OCI-LY7 (cell line): ENCODE measurements around the gene CMTM4. TPM values are rescaled to one million over a fixed set of nuclear protein-coding genes. Genes with fewer than 3 reads are reported as not detected.

Source experiments
- BruUV-seq: library from RNA; stranded (reverse); fragments of 400-500 nt; replicated peaks from 2 replicates; lab custom pipeline; 2021; lab: Mats Ljungman, UMichigan
- CTCF ChIA-PET: fragments of 300-600 bp; sonication (Branson Sonifier 250); formaldehyde crosslinking; loops from one replicate; lab custom pipeline; 2022; ENCODE audit warnings: antibody characterized with exemption; ENCODE audit not compliant: unreplicated experiment; lab: Charles Lee
- POLR2A ChIA-PET: fragments of 300-600 bp; sonication (Branson Sonifier 250); formaldehyde crosslinking; loops from one replicate; lab custom pipeline; 2022; ENCODE audit warnings: antibody characterized with exemption; lab: Charles Lee
- DNase-seq: peaks from one replicate; pipeline ENCODE4 v3.0.0-alpha.2; 2015; ENCODE audit warnings: low spot score
- H2AFZ ChIP-seq: fragments of 200-600 bp; sonication (generic), shearing (Covaris generic); 2 replicates; pipeline ENCODE4 v1.6.1; 2014; ENCODE audit warnings: mild to moderate bottlenecking, antibody characterized with exemption, low read length, moderate library complexity
- H3K27ac ChIP-seq: fragments of 200-600 bp; sonication (generic); 2 replicates; pipeline ENCODE4 v1.5.1; 2014; ENCODE audit warnings: mixed run types, low read depth, mild to moderate bottlenecking, moderate library complexity, low read length, inconsistent platforms; ENCODE audit not compliant: poor library complexity, severe bottlenecking
- H3K36me3 ChIP-seq: fragments of 200-600 bp; sonication (generic); 2 replicates; pipeline ENCODE4 v1.6.1; 2014; ENCODE audit warnings: mild to moderate bottlenecking, antibody characterized with exemption, low read length, moderate library complexity, mixed read lengths; ENCODE audit not compliant: insufficient read depth
- H3K4me1 ChIP-seq: fragments of 200-600 bp; sonication (generic); 2 replicates; pipeline ENCODE4 v1.5.1; 2014; ENCODE audit warnings: mild to moderate bottlenecking, low read length; ENCODE audit not compliant: insufficient read depth, poor library complexity, severe bottlenecking
- H3K4me2 ChIP-seq: fragments of 200-600 bp; sonication (generic); 2 replicates; pipeline ENCODE4 v1.6.1; 2014; ENCODE audit warnings: mild to moderate bottlenecking, low read length
- H3K4me3 ChIP-seq: fragments of 200-600 bp; sonication (generic); 2 replicates; pipeline ENCODE4 v1.5.1; 2014; ENCODE audit warnings: mild to moderate bottlenecking, low read depth, low read length; ENCODE audit not compliant: poor library complexity, severe bottlenecking
- H3K79me2 ChIP-seq: fragments of 200-600 bp; sonication (generic); 2 replicates; pipeline ENCODE4 v1.6.1; 2016; ENCODE audit warnings: low read depth, mild to moderate bottlenecking, low read length, moderate library complexity, mixed read lengths; ENCODE audit not compliant: insufficient read depth
- H3K9me2 ChIP-seq: fragments of 200-600 bp; sonication (generic); 2 replicates; pipeline ENCODE4 v1.6.1; 2016; ENCODE audit warnings: mild to moderate bottlenecking, low read length, mixed read lengths; ENCODE audit not compliant: insufficient read depth
- H3K9me3 ChIP-seq: fragments of 200-600 bp; sonication (generic); 2 replicates; pipeline ENCODE4 v1.6.1; 2014; ENCODE audit warnings: mild to moderate bottlenecking, mixed run types, low read length, mixed read lengths
- H4K20me1 ChIP-seq: fragments of 200-600 bp; sonication (generic); 2 replicates; pipeline ENCODE4 v1.6.1; 2014; ENCODE audit warnings: mild to moderate bottlenecking, antibody characterized with exemption, low read length, moderate library complexity, mixed read lengths; ENCODE audit not compliant: insufficient read depth
- CTCF ChIP-seq: fragments of 200-600 bp; sonication (generic); conservative IDR thresholded peaks from 2 replicates; pipeline ENCODE4 v1.5.1; 2014; ENCODE audit warnings: mild to moderate bottlenecking, antibody characterized with exemption, low read length, moderate library complexity, mixed read lengths
- EZH2phosphoT487 ChIP-seq: fragments of 200-600 bp; sonication (generic); IDR thresholded peaks from 2 replicates; pipeline ENCODE4 v1.6.1; 2018; ENCODE audit warnings: low read depth, borderline replicate concordance, mild to moderate bottlenecking, mixed run types, antibody characterized with exemption, low read length, moderate library complexity, mixed read lengths
- intact Hi-C: fragments of 100-400 bp; cut with micrococcal nuclease; formaldehyde crosslinking; loops from one replicate; pipeline ENCODE4 v1.10.0; 2022; ENCODE audit not compliant: unreplicated experiment
- total RNA-seq, 2 experiments: library from RNA; depleted of rRNA in 1 of 2; stranded (reverse); fragments of >200 nt in 1 of 2; shearing (Covaris generic) in 1 of 2; gene quantifications; 2 replicates each; pipeline ENCODE4 v1.2.3, GENCODE V29; 2014 to 2022

CMTM4 gene
- total RNA-seq, 2 experiments from 2014 or later, result 0.03 to 1.3 TPM

- ChIA-PET POLR2A (interaction anchor here (1.1 kb wide), 1 partner anchor 28 kb away, joined by 3 read pairs; no protein-coding TSS in a partner anchor), CTCF (no interaction called here)
- H3K27ac ChIP-seq, result no peak overlapping the region
- H4K20me1 ChIP-seq, result no peaks in the 10 kb centered on the region
- TF ChIP-seq EZH2phosphoT487, result no peak
- TF ChIP-seq CTCF, result no peak
- H3K36me3 ChIP-seq, result no peaks in the 10 kb centered on the region
- H2AFZ ChIP-seq, result no peak overlapping the region
- H3K9me2 ChIP-seq, result no peaks in the 10 kb centered on the region
- no peak overlapping the region for H3K4me2 ChIP-seq
- DNase-seq, result no peak
- no peaks in the 10 kb centered on the region for H3K4me1 ChIP-seq
- H3K9me3 ChIP-seq, result no peaks in the 10 kb centered on the region
- H3K79me2 ChIP-seq, result no peaks in the 10 kb centered on the region
- intact Hi-C loops, result no loop called here
- no peak overlapping the region for H3K4me3 ChIP-seq
- no TSS peak for BruUV-seq
Observed at GRCh38 chr16:66691234-66691633, 5.3 kb downstream of the CMTM4 start.

DNA sequence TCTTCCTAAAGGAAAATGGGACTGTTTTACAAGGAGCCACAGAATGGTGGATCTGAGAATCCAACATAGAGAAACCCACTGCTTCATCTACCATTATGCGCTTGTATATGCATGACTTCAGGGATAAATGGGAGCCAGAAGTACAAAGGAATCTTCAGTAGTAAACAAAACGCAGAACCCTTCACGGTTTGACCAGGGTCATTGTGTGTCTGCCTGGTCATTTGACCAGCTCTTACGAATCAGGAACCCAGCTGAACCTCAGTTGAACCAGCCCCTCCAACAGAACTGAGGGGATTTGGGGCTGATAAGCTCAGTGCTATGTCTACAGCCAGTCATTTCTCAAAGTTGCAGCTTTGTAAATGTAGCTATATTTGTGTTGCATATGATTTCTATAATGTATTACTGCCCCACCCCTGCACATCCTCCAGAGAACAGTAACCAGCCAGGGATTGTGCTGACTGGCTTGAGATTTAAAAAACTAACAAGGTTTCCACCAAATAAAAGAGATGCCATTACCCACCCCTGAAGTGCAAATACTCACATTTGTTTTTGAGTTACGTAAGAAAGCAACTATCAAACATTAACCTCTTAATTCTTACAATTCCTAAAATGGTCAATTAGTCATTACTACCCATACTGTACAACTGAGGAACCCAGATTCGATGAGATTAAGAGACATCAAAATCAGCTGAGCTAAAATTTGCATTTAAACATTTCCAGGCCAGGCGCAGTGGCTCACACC is 6.3 kb downstream of the CMTM4 start:
- Histone ChIP-seq H3K27ac (no peak overlapping the region), H3K9me2 (no peaks in the 10 kb centered on the region), H3K79me2 (no peaks in the 10 kb centered on the region), H3K4me1 (no peaks in the 10 kb centered on the region), H2AFZ (no peak overlapping the region), H4K20me1 (no peaks in the 10 kb centered on the region), H3K4me3 (no peak overlapping the region), H3K36me3 (no peaks in the 10 kb centered on the region), H3K9me3 (no peaks in the 10 kb centered on the region), H3K4me2 (no peak overlapping the region)
- ChIA-PET POLR2A (interaction anchor here (0.6 kb wide), 1 partner anchor 47 kb away, joined by 7 read pairs; no protein-coding TSS in a partner anchor), CTCF (no interaction called here)
- TF ChIP-seq CTCF (no peak), EZH2phosphoT487 (no peak)
- no peak for DNase-seq
- intact Hi-C loops, result no loop called here
- no TSS peak for BruUV-seq

- Histone ChIP-seq H3K9me2 (no peaks in the 10 kb centered on the region), H3K4me2 (no peak overlapping the region), H3K79me2 (no peaks in the 10 kb centered on the region), H3K27ac (no peak overlapping the region), H4K20me1 (no peaks in the 10 kb centered on the region), H3K4me3 (no peak overlapping the region), H2AFZ (no peak overlapping the region), H3K9me3 (no peaks in the 10 kb centered on the region), H3K4me1 (no peaks in the 10 kb centered on the region), H3K36me3 (no peaks in the 10 kb centered on the region)
- BruUV-seq, result no TSS peak
- intact Hi-C loops, result no loop called here
- ChIA-PET CTCF (no interaction called here), POLR2A (no interaction called here)
- TF ChIP-seq CTCF (no peak), EZH2phosphoT487 (no peak)
- no peak for DNase-seq
Observed at GRCh38 chr16:66689282-66689681, 7.3 kb downstream of the CMTM4 start.
